Urothelium cell line (cell line): ENCODE data around the gene STK11.

Source experiments
- DNase-seq: peaks from one replicate; pipeline ENCODE4 v3.0.0; 2011; ENCODE audit warnings: low spot score, mixed read lengths
- FAIRE-seq: peaks from 2 replicates; lab custom pipeline; 2011; peaks lifted over from hg19 to GRCh38; lab: Jason Lieb, UNC

STK11 gene

DNA sequence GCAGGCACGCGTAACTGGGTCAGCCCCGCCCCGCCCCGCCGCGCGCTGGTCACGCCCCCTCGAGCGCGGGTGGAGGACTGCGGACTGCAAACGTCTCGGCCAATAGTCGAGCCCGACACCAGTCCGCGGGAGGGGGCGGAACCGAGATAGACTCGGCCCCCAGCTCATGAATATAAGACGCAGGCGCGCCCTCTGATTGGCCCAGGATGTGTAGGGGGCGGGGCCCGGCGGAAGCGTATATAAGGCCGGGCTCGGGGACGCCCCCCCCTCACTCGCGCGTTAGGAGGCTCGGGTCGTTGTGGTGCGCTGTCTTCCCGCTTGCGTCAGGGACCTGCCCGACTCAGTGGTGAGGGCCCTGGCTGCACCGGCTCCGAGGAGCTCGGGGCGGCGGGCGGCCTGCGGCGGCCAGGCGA is 63.5 kb downstream of the STK11 start, which contains the start of gene CIRBP:
Gene CIRBP, plus strand, starts transcription at position 268 of the 413 bp plus-strand sequence. CDS start 1,602 bp downstream, outside the sequence.
- DNase-seq, result peak; percentile 93
- no peak for FAIRE-seq

DNA sequence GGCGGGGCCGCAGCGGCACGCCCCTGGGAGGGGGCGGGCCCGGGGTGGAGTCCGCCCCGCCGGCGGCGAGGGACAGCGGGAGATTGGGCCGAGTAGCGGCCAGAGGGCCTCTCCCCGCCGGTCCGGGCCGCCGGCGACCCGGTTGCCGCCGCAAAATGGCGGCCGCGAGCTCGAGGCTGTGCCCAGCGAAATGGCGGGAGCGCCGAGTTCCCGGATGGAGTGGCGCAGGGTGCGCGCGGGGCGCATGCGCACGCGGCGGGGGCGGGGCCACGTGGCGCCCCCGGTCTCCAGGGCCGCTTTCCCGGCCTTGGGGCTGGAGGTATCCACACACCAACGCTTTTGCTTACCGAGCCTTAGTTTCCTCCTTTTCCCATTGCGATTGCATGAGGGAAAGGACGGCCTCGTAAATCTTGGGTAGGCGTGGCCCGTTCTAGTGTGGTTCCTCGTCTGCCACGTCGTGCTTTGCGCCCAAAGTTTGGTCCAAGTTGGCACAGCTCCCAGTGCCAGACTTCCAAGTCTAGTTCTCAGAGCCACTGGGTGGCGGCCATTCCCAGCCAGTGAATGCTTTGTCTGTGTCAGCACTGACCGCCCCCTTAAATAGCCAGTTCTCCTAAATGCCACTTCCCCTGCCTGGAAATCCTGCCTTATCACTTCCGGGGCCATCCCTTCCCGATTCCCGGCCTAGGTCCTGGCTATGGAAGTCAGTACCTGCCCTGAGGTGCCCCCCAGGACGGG is 64.1 kb downstream of the STK11 start:
- FAIRE-seq, result no peak
- DNase-seq, result peak; percentile 83

DNA sequence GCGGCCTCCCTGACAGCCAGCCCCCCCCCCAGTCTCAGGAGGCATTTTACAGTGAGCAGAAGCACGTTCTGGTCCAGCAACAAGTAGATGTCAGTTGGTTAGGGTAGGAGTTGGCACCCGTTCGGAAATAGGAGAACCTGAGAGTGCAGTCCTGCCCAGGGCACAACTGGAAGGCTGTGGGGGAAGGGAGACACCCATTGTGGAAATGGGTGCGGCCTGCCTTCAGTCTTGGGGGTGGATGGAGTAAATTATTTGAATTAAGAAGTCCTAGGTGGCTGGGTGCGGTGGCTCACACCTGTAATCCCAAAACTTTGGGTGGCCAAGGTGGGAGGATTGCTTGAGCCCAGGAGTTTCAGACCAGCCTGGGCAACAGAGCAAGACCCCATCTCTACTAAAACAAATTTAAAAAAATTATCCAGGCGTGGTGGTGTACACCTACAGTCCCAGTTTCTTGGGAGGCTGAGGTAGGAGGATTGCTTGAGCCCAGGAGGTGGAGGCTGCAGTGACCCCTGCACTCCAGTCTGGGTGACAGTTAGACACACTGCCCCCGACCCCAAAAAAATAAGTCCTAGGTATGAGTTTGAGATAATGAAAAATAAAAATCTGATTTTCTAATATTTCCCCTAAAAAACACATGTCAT is 64.8 kb downstream of the STK11 start:
- FAIRE-seq, result no peak
- no peak for DNase-seq

DNA sequence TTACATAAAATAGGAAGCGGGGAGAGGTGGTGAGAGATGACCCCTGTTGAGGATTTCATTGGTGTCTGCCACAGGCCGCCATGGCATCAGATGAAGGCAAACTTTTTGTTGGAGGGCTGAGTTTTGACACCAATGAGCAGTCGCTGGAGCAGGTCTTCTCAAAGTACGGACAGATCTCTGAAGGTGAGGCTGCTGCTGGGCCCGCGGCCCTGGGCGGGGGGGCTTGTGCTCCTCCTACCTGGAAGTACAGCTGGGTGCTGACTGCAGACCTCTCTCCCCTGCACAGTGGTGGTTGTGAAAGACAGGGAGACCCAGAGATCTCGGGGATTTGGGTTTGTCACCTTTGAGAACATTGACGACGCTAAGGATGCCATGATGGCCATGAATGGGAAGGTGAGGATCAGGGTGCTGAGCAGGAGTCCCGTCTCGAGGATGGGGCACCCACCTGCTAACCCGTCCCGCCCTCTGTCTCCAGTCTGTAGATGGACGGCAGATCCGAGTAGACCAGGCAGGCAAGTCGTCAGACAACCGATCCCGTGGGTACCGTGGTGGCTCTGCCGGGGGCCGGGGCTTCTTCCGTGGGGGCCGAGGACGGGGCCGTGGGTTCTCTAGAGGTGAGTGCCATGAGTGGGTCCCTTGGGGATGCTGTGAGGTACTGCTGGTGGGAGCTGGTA is 65.4 kb downstream of the STK11 start:
- FAIRE-seq, result no peak
- DNase-seq, result no peak

DNA sequence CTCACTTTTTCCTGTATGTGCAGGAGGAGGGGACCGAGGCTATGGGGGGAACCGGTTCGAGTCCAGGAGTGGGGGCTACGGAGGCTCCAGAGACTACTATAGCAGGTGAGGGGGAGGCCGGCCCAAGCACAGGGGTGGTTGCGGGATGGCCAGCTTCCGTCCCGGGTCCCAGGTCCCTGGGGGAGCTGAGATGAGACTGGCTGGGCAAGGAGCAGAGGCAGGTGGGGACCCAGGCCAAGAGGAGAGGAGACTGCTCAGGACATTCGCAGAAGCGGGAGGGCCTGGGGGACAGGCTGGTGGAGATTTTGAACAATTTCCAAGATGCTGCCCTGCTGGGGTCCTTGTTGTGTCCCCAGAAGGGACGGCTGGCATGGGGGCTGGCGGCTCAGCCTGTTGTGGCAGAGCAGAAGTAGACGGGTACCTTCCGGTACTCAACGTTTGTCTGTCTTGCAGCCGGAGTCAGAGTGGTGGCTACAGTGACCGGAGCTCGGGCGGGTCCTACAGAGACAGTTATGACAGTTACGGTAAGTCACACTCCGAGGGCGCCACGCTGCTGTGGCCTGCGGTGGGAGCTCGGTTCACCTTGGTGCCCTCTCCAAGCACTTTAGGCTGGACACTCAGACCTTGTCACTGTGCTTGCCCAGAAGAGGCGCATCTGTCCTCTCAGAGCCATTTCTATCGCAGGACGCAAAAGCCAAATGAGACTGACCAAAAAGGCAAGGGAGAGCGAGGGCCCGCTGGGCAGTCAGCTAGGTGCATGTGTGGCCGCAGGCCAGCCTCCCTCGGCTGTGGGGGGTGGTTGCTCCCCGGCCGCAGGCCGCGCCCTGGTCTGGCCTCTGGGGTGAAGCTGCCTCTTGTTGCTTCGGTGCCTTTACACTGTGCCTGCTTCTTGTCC is 66.2 kb downstream of the STK11 start:
- FAIRE-seq, result no peak
- DNase-seq, result no peak

DNA sequence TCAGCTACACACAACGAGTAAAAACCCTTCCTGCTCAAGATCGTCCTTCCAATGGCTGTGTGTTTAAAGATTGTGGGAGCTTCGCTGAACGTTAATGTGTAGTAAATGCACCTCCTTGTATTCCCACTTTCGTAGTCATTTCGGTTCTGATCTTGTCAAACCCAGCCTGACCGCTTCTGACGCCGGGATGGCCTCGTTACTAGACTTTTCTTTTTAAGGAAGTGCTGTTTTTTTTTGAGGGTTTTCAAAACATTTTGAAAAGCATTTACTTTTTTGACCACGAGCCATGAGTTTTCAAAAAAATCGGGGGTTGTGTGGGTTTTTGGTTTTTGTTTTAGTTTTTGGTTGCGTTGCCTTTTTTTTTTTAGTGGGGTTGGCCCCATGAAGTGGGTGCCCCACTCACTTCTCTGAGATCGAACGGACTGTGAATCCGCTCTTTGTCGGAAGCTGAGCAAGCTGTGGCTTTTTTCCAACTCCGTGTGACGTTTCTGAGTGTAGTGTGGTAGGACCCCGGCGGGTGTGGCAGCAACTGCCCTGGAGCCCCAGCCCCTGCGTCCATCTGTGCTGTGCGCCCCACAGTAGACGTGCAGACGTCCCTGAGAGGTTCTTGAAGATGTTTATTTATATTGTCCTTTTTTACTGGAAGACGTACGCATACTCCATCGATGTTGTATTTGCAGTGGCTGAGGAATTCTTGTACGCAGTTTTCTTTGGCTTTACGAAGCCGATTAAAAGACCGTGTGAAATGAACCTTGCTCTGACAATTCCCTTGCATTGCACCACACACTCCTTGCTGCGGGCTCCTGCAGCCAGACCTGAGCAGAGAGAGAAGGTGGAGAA is 67.1 kb downstream of the STK11 start:
- DNase-seq, result no peak
- no peak for FAIRE-seq

DNA sequence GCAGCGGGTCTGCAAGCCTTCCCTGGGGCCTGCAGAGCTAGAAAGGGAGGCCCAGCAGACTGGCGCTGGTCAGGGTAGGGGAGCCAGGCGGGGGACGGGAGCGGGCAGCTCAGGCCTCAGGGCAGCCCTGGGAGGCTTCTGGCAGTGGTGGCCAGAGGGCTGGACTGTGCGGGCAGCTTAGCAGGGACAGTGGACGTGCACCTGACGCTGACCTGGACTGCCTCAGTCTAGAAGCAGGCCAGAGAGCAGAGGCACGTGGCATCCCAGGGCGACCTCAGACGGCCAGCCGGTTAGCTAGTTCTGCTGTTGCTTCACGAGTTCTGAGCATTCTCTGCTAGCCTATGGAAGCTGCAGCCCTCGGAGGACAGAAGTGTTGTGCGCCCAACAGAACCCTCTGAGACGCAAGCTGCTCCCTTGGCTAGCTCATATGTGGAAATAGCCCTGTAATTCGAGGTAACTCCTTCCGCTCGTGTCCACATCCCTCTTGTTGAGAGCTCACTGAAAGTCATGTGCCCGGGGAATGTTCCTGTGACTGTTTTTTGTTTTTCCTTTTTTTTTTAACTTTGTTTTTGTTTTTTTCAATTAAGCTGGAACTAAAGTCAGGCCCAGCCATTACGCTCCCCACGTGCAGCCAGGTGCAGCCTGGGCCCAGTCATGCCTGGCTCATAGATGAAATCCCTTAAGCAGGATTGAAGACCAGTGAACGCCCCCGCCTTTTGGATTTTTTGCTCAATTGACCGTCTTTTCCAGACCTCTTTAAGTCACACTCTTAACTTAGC is 67.9 kb downstream of the STK11 start:
- DNase-seq (no peak), FAIRE-seq (no peak)

DNA sequence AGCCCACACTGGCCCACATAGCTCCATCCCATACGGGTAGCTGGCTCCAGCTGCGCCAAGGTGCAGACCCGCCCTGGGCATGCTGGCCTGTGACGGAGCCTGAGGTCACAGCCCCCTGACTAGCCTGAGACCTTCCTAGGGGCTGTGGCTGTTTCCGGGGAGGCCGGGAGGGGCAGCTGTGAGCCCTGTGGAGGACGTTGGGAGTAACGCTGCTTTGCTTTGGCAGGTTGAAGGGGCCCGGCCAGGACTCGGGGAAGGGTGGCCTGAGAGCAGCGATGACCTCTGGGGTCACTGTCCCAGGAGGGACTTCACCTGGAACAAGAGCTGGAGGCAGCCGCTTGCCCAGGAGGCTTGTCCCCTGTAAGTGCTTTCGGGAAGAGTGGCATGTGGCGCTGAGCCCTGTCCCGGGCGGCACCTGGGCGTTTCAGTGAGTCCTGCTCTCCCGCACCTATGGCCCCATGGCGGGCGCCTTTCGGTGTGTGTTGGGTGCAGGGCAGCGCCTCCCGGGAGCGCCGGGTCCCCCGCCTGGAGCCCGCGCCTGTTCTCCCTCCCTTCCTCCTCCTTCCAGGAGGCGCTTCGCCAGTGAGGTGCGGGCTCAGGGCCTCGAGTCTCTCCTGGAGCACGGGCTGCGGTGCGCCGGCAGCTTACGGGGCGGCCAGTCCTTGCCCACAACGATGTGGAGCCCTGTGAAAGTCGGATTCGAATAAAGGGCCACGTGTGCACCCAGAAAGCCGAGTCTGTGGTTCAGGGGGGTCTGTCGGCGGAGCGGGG is 68.7 kb downstream of the STK11 start:
- no peak for DNase-seq
- FAIRE-seq, result no peak

DNA sequence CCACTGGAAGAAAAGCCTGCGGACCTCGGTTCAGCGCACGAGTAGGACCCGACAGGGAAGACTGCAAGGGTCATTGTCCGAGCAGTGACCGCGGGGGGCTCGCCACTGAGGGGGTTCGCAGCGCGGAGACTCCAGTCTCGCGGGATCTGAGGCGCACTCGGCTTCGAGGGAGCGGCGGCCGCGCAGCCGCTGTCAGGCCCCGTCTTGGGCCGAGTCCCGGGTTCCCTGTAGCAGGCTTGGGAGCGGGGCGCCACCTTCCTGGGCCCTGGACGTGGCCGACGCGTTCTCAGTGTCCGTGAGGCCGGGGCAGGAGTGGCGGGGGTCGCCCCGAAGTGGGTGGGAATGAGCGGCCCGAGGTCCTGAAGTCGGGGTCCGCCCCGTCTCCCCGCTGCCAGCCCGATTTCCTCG is 69.3 kb downstream of the STK11 start:
- FAIRE-seq, result no peak
- DNase-seq, result no peak

DNA sequence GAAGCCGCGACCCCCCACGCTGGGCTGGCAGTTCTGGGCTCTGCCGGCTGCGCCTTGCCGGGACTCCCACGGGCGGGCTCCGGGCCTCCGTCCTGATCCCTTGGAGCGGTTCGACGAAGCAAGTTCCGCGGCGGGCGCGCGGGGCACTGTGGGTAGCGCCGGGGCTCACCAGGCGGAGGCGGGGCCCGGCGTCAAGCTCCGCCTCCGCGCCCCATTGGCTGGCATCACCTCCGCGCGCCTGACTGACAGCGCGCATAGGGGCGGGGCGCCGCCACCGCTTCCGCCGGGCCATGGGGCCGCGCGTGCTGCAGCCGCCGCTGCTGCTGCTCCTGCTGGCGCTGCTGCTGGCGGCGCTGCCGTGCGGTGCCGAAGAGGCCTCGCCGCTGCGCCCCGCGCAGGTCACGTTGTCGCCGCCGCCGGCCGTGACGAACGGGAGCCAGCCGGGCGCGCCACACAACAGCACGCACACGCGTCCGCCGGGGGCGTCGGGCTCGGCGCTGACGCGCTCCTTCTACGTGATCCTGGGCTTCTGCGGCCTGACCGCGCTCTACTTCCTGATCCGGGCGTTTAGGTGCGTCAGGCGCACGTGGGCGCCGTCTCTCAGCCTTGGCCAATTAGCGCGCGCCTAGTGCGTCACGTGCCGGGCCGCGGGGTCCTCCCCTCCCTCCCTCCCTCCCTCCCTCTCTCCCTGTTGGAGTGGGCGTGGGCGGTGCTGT is 69.8 kb downstream of the STK11 start, which contains the start of gene FAM174C:
Gene FAM174C, plus strand, starts transcription at position 271 of the 716 bp plus-strand sequence. Its CDS starts 20 bp downstream, at position 291.
- peak; percentile 73 for DNase-seq
- no peak for FAIRE-seq

DNA sequence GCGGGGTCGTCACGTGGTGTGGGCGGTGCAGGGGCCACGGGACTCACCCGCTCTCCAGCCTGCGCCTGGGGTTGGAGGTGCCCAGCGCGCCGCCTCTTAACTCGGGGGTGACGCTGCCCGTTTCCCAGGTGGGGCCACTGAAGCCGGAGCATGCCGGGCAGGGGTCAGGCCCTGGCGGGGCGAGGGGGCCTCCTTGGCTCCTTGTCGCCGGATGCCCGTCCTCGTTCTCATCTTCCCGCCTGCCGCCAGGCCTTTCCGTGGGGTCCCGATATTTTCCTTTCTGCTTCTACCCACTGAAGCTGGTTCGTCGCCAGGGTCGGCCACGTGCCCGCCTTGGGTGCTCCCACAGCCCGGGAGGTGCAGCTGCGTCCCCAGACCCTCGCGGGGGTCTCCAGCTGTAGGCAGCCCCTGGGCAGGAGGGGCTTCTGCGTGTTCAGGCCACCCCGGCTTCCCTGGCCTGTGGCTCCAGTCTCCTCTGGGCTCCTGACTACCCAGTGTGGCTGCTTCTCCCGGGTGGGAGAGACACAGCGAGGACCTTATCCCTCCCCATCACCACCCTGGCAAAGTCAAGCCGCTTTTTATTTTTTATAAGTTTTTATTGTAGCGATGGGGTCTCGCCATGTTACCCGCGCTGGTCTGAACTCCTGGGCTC is 70.5 kb downstream of the STK11 start:
- no peak for DNase-seq
- no peak for FAIRE-seq

DNA sequence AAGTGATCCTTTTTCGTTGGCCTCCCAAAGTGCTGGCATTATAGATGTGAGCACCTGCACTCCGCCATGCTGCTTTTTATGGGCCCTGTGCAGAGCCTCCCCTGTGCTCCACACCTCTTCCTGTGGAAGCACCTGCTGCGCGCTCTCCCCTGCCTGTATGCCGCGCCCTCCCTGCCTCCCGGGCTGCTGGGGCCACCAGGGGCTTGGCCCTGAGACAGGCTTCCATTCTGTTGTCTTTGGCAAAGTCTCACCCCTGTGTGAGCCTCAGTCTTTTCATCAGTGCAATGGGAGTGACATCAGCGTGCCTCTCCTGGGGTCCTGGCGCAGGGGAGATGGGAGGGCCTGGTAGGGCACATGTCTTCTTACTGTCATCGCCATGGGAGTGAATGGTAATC is 71.0 kb downstream of the STK11 start:
- DNase-seq, result no peak
- no peak for FAIRE-seq

DNA sequence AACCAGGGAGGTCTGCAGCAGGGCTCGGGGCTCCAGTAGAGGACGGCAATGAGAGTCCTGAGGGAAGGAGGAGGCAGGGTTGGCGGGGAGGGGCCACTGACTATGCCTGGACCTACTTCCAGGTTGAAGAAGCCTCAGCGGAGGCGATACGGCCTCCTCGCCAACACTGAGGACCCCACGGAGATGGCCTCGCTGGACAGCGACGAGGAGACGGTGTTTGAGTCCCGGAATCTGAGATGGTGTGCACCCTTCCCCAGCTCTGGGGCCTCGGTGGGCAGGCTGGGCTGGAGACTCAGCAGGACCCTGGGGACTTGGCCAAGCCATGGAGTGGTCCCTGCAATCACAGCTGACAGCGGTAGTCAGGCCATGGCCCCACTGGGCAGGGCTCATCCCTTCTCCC is 71.5 kb downstream of the STK11 start:
- DNase-seq (no peak), FAIRE-seq (no peak)
